ENCODE measurements around the gene CMKLR1. TPM values are rescaled to one million over a fixed set of nuclear protein-coding genes. Genes with fewer than 3 reads are reported as not detected.

Gene CMKLR1
- 1 to 10 TPM; 1.4 to 8.4 (median 2.3) TPM for total RNA-seq
- polyA plus RNA-seq: 10 to 100 TPM in 1 of 2 donors, 1 to 10 TPM in 1; 3.1 to 28.3 TPM
- long read RNA-seq, donor 1, partial matches to known transcripts: 0 of 1 reads
- long read RNA-seq, donor 1, other reads (novel, unspliced or antisense): 0 of 1 reads
- long read RNA-seq, donor 2, full-length matches to known transcripts: 1 of 1 reads
- long read RNA-seq, donor 2, partial matches to known transcripts: 0 of 1 reads
- long read RNA-seq, donor 2, other reads (novel, unspliced or antisense): 0 of 1 reads
- long read RNA-seq, donor 3, full-length matches to known transcripts: 4 of 4 reads
- long read RNA-seq, donor 3, partial matches to known transcripts: 0 of 4 reads
- long read RNA-seq, donor 3, other reads (novel, unspliced or antisense): 0 of 4 reads

- H3K27me3 ChIP-seq: no peaks in the 10 kb centered on the region
- 2 to 4% (median 3%) methylated on average over 19 to 24 of the region's 24 CpGs for WGBS, 3 donors
- H3K36me3 ChIP-seq: no peaks in the 10 kb centered on the region
- no peaks in the 10 kb centered on the region for H3K4me1 ChIP-seq (ENCODE audit: insufficient read depth)
- intact Hi-C loops (cut with DNase I): no loop called here
- H3K27ac ChIP-seq: peak within 1 kb of the TSS in 1 of 2 donors; percentile 2
- DNase-seq: peak; percentile 15 to 47 (median 25)
- TF ChIP-seq POLR2A (IDR thresholded peaks at IDR 0.05) (no peak), CTCF (IDR thresholded peaks at IDR 0.05) (no peak), EP300 (IDR thresholded peaks at IDR 0.05) (no peak)
- H3K4me3 ChIP-seq: peak within 1 kb of the TSS; percentile 29
- H3K9me3 ChIP-seq: no peaks in the 10 kb centered on the region
Observed at GRCh38 chr12:108338915-108339657, at the start of gene CMKLR1. CMKLR1 (minus strand) TSS chr12:108339311; CDS start chr12:108293591, 45,720 bp downstream.

- Histone ChIP-seq H3K27me3 (no peaks in the 10 kb centered on the region), H3K27ac (no peak overlapping the region), H3K4me1 (ENCODE audit: insufficient read depth) (no peaks in the 10 kb centered on the region), H3K4me3 (no peak overlapping the region), H3K9me3 (no peaks in the 10 kb centered on the region), H3K36me3 (no peaks in the 10 kb centered on the region)
- 84 to 93% (median 87%) methylated on average over 1 of the region's 1 CpG for WGBS, 3 donors
- no peak for DNase-seq
- intact Hi-C loops (cut with DNase I): no loop called here
- no peak for TF ChIP-seq EP300 (IDR thresholded peaks at IDR 0.05)
- TF ChIP-seq POLR2A (IDR thresholded peaks at IDR 0.05): no peak
- TF ChIP-seq CTCF (IDR thresholded peaks at IDR 0.05): no peak
Observed at GRCh38 chr12:108387771-108388170, 48.7 kb upstream of the CMKLR1 start.

GRCh38 chr12:108386709-108387360, 47.7 kb upstream of the CMKLR1 start:
- intact Hi-C loops (cut with DNase I): no loop called here
- no peak overlapping the region for H3K4me3 ChIP-seq
- TF ChIP-seq POLR2A (IDR thresholded peaks at IDR 0.05) (no peak), CTCF (IDR thresholded peaks at IDR 0.05) (no peak), EP300 (IDR thresholded peaks at IDR 0.05) (no peak)
- no peaks in the 10 kb centered on the region for H3K9me3 ChIP-seq
- no peaks in the 10 kb centered on the region for H3K36me3 ChIP-seq
- H3K4me1 ChIP-seq (ENCODE audit: insufficient read depth): no peaks in the 10 kb centered on the region
- H3K27me3 ChIP-seq: no peaks in the 10 kb centered on the region
- WGBS, 3 donors: 13 to 21% (median 17%) methylated on average over 8 of the region's 8 CpGs
- H3K27ac ChIP-seq: no peak overlapping the region
- no peak for DNase-seq

- H3K9me3 ChIP-seq: no peaks in the 10 kb centered on the region
- intact Hi-C loops (cut with DNase I): no loop called here
- no peaks in the 10 kb centered on the region for H3K36me3 ChIP-seq
- no peak overlapping the region for H3K27ac ChIP-seq
- no peaks in the 10 kb centered on the region for H3K4me1 ChIP-seq (ENCODE audit: insufficient read depth)
- H3K4me3 ChIP-seq: no peak overlapping the region
- 70 to 88% (median 75%) methylated on average over 1 of the region's 1 CpG for WGBS, 3 donors
- no peaks in the 10 kb centered on the region for H3K27me3 ChIP-seq
- DNase-seq: no peak
- TF ChIP-seq EP300 (IDR thresholded peaks at IDR 0.05): no peak
- no peak for TF ChIP-seq POLR2A (IDR thresholded peaks at IDR 0.05)
- TF ChIP-seq CTCF (IDR thresholded peaks at IDR 0.05): no peak
Observed at GRCh38 chr12:108382437-108382801, 43.3 kb upstream of the CMKLR1 start.
